ENCODE data around the gene LRFN2.
A peak's percentile ranks its signal among the peaks of the same experiment; 100 is the strongest.

LRFN2 gene

DNA sequence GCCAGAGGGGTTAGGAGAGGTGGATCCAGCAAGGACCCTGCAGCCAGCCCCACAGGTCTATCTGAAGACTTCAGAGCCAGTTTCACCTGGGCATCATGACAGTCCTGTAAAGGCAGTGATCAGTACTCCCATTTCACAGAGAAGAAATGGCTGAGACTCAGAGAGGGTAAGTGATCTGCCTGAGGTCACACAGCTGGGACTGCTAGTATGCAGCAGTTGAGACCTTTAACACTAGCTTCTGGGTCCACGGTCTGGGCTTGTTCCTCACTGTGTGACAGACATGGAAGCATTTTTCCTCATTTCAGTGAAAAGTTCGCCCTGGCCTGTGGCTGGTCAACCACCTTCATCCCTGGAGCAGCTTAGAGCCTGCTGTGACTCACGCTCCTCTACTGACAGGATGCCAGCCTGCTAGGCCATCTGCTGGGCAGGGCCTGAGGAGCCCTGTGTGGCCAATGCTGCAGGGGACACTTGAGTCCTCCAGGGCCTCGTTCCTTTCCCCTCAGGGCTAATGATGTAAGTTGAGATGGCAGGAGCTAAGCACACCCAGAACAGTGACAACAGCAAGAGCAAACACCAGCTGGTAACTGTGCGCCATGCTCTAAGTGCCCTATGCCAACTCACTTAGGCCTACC lies 192.0 kb downstream of the LRFN2 start:
- Mint-ChIP-seq H3K36me3 (ENCODE audit: low read depth) (no peaks in the 10 kb centered on the region), H3K27ac (no peak overlapping the region), H3K4me3 (no peak overlapping the region), H3K9me3 (no peaks in the 10 kb centered on the region), H3K27me3 (no peaks in the 10 kb centered on the region), H3K4me1 (ENCODE audit: low read depth) (peaks cover 7% of the 10 kb centered on the region)

- Mint-ChIP-seq H3K36me3 (ENCODE audit: low read depth) (no peaks in the 10 kb centered on the region), H3K9me3 (no peaks in the 10 kb centered on the region), H3K4me3 (no peak overlapping the region), H3K27me3 (peaks cover 7% of the 10 kb centered on the region), H3K4me1 (ENCODE audit: low read depth) (peaks cover 15% of the 10 kb centered on the region), H3K27ac (no peak overlapping the region)
Observed at GRCh38 chr6:40394381-40394780, 192.8 kb downstream of the LRFN2 start.

- no peaks in the 10 kb centered on the region for H3K36me3 Mint-ChIP-seq (ENCODE audit: low read depth)
- no peak overlapping the region for H3K27ac Mint-ChIP-seq
- H3K27me3 Mint-ChIP-seq: peaks cover 9% of the 10 kb centered on the region
- peaks cover 19% of the 10 kb centered on the region for H3K4me1 Mint-ChIP-seq (ENCODE audit: low read depth)
- H3K9me3 Mint-ChIP-seq: no peaks in the 10 kb centered on the region
- H3K4me3 Mint-ChIP-seq: no peak overlapping the region
Observed at GRCh38 chr6:40393641-40394040, 193.5 kb downstream of the LRFN2 start.

- Mint-ChIP-seq H3K27ac (no peak overlapping the region), H3K4me1 (ENCODE audit: low read depth) (peaks cover 26% of the 10 kb centered on the region), H3K36me3 (ENCODE audit: low read depth) (no peaks in the 10 kb centered on the region), H3K27me3 (peaks cover 9% of the 10 kb centered on the region), H3K9me3 (no peaks in the 10 kb centered on the region), H3K4me3 (no peak overlapping the region)
Observed at GRCh38 chr6:40392589-40392988, 194.6 kb downstream of the LRFN2 start.

GRCh38 chr6:40391851-40392517 lies 195.2 kb downstream of the LRFN2 start:
- Mint-ChIP-seq H3K4me3 (no peak overlapping the region), H3K27me3 (peaks cover 9% of the 10 kb centered on the region), H3K36me3 (ENCODE audit: low read depth) (no peaks in the 10 kb centered on the region), H3K9me3 (no peaks in the 10 kb centered on the region), H3K4me1 (ENCODE audit: low read depth) (peaks cover 31% of the 10 kb centered on the region), H3K27ac (no peak overlapping the region)

DNA sequence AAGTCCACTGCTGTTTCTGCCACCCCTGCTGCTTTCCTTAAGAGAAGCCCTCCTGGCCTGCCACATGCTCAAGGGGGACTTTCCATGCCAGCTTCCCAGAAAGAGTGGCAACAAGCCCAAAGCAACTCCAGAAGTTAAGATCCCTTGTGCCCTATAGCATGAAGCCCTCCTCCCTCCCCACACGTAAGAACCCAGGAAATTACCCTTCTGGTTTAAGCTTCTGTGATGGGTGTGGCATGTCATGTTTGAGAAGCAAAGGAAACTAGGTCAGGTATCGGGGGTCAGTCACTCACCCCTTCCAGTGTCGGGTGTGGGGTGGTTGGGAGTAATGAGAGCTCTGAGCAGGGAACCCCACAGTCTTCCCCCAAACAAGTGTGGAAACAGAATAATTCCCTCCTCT lies 196.1 kb downstream of the LRFN2 start:
- Mint-ChIP-seq H3K4me3 (no peak overlapping the region), H3K4me1 (ENCODE audit: low read depth) (peaks cover 39% of the 10 kb centered on the region), H3K36me3 (ENCODE audit: low read depth) (no peaks in the 10 kb centered on the region), H3K27ac (no peak overlapping the region), H3K27me3 (peaks cover 9% of the 10 kb centered on the region), H3K9me3 (no peaks in the 10 kb centered on the region)

DNA sequence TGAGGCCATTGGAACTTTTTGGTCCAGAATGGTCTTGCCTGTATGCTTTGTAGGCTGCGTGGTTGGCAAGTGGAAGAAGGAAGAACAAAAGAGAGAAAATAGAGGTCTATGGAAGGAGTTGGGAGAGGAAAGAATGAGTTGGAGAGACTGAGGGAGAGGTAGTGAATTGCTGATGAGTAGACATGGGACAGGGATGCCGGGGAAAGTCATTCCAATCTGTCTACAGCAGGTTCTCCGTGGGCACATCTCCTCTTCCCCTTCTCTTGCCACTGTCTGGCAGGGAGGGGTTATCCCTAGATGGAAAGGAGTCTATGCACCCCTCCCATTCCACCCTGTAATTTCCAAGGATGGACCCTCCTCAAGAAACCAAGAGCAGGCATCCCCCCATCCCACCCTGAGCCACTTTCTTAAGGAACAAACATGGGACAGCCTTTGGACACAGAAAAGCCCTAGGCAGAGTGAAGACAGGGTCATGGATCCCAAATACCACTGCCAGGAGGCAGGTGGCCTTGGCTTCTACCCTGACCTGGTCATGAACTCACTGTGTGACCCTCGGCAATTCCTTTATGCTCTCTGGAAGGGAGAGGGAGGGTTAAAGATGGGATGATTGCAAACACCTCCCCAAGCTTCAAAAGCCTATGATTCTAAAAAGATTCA lies 196.9 kb downstream of the LRFN2 start:
- no peak overlapping the region for H3K4me3 Mint-ChIP-seq
- peaks cover 9% of the 10 kb centered on the region for H3K27me3 Mint-ChIP-seq
- H3K36me3 Mint-ChIP-seq (ENCODE audit: low read depth): no peaks in the 10 kb centered on the region
- peaks cover 39% of the 10 kb centered on the region for H3K4me1 Mint-ChIP-seq (ENCODE audit: low read depth)
- no peak overlapping the region for H3K27ac Mint-ChIP-seq
- no peaks in the 10 kb centered on the region for H3K9me3 Mint-ChIP-seq

DNA sequence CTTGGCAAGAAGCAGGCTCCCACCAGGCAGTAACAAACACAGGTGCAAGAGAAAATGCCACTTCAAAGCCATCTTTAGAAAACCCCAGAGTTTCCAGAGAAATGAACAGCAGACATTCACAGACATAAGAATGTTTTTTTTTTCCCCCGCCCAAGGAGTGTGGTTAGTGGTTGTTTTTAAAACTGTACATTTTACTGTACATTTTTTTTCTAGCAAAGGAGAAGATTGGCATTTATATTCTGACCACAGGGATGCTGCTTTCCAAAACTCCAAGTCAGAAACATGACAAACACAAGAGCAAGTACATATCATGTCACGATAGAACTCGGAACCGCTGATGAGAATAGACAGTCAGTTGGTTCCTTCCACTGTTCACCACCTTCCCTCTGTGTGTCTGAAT lies 197.9 kb downstream of the LRFN2 start:
- Mint-ChIP-seq H3K27ac (no peak overlapping the region), H3K36me3 (ENCODE audit: low read depth) (no peaks in the 10 kb centered on the region), H3K4me1 (ENCODE audit: low read depth) (peaks cover 39% of the 10 kb centered on the region), H3K27me3 (peaks cover 9% of the 10 kb centered on the region), H3K4me3 (no peak overlapping the region), H3K9me3 (no peaks in the 10 kb centered on the region)

- Mint-ChIP-seq H3K27ac (no peak overlapping the region), H3K4me1 (ENCODE audit: low read depth) (peaks cover 39% of the 10 kb centered on the region), H3K9me3 (no peaks in the 10 kb centered on the region), H3K27me3 (peaks cover 9% of the 10 kb centered on the region), H3K4me3 (no peak overlapping the region), H3K36me3 (ENCODE audit: low read depth) (no peaks in the 10 kb centered on the region)
Observed at GRCh38 chr6:40387871-40388264, 199.3 kb downstream of the LRFN2 start.

DNA sequence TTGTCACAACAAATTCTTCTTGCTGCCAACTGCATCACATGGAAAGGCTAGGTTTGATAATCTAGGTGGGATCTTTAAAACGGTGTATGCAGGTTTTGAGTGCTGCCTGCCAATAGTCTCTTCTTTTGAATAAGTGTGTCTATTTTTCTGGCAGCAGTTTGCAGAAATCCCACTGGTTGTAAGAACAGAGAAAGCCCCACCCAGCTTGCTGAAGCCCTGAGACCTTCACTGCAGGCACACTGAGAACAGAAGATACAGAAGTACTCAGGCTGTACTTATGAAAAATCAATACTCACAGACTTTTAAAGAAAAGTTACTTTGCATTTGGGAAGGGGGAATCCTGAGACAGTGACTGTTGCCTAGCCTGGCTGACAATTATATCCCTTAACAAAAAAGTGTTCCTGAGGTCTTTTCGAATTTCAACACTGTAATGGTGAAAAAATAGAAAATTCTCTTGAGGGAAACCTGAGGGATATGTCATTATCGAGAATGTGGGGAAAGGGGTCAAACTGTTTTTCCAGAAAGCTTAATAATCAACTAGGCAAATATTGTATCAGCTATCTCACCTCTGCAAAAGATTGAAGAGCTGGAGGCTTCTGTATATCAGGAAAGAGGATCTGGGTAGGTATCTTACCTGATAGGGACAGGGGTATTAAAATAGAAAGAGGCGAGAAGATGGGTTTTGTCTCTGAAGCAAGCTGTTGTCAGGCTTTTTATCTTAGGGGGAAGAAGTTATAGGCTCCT lies 199.9 kb downstream of the LRFN2 start:
- Mint-ChIP-seq H3K27ac (no peak overlapping the region), H3K4me3 (no peak overlapping the region), H3K9me3 (no peaks in the 10 kb centered on the region), H3K4me1 (ENCODE audit: low read depth) (peaks cover 39% of the 10 kb centered on the region), H3K27me3 (peaks cover 9% of the 10 kb centered on the region), H3K36me3 (ENCODE audit: low read depth) (no peaks in the 10 kb centered on the region)

DNA sequence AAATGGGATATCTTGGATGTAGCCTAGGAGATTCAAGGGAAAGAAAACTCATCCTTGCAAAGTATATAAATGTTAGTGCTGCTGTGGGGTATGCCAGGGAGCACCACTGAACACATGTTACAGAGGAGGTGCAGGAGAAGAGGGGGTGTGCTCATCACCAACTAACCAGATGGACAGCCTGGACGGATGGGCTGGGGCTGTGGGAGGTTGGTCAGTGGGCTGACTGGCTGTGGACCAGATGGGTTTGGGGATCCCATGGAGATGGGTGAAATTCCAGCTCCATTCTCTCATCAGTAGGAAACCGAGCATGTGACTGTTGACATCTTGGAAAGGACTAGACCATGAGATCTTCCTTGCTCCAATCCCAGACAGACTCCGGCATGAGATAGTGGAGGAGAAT lies 201.0 kb downstream of the LRFN2 start:
- H3K9me3 Mint-ChIP-seq: no peaks in the 10 kb centered on the region
- no peak overlapping the region for H3K4me3 Mint-ChIP-seq
- no peak overlapping the region for H3K27ac Mint-ChIP-seq
- peaks cover 9% of the 10 kb centered on the region for H3K27me3 Mint-ChIP-seq
- H3K36me3 Mint-ChIP-seq (ENCODE audit: low read depth): no peaks in the 10 kb centered on the region
- H3K4me1 Mint-ChIP-seq (ENCODE audit: low read depth): peaks cover 36% of the 10 kb centered on the region

- Mint-ChIP-seq H3K4me3 (no peak overlapping the region), H3K9me3 (no peaks in the 10 kb centered on the region), H3K27me3 (no peaks in the 10 kb centered on the region), H3K27ac (no peak overlapping the region), H3K4me1 (ENCODE audit: low read depth) (peaks cover 19% of the 10 kb centered on the region), H3K36me3 (ENCODE audit: low read depth) (no peaks in the 10 kb centered on the region)
Observed at GRCh38 chr6:40383348-40384115, 203.6 kb downstream of the LRFN2 start.

- Mint-ChIP-seq H3K36me3 (ENCODE audit: low read depth) (no peaks in the 10 kb centered on the region), H3K9me3 (no peaks in the 10 kb centered on the region), H3K27ac (no peak overlapping the region), H3K27me3 (no peaks in the 10 kb centered on the region), H3K4me3 (no peak overlapping the region), H3K4me1 (ENCODE audit: low read depth) (no peaks in the 10 kb centered on the region)
Observed at GRCh38 chr6:40380271-40380670, 206.9 kb downstream of the LRFN2 start.

GRCh38 chr6:40379811-40380210 lies 207.4 kb downstream of the LRFN2 start:
- Mint-ChIP-seq H3K4me1 (ENCODE audit: low read depth) (no peaks in the 10 kb centered on the region), H3K36me3 (ENCODE audit: low read depth) (no peaks in the 10 kb centered on the region), H3K9me3 (no peaks in the 10 kb centered on the region), H3K27me3 (no peaks in the 10 kb centered on the region), H3K4me3 (no peak overlapping the region), H3K27ac (peak overlapping the region; percentile 80)
